ENCODE data around the gene HSPBP1.

Gene HSPBP1

GRCh38 chr19:55276720-55277430 lies 3.0 kb downstream of the HSPBP1 start:
- no peak for DNase-seq

GRCh38 chr19:55275851-55276719 lies 3.8 kb downstream of the HSPBP1 start:
- DNase-seq = no peak

DNA sequence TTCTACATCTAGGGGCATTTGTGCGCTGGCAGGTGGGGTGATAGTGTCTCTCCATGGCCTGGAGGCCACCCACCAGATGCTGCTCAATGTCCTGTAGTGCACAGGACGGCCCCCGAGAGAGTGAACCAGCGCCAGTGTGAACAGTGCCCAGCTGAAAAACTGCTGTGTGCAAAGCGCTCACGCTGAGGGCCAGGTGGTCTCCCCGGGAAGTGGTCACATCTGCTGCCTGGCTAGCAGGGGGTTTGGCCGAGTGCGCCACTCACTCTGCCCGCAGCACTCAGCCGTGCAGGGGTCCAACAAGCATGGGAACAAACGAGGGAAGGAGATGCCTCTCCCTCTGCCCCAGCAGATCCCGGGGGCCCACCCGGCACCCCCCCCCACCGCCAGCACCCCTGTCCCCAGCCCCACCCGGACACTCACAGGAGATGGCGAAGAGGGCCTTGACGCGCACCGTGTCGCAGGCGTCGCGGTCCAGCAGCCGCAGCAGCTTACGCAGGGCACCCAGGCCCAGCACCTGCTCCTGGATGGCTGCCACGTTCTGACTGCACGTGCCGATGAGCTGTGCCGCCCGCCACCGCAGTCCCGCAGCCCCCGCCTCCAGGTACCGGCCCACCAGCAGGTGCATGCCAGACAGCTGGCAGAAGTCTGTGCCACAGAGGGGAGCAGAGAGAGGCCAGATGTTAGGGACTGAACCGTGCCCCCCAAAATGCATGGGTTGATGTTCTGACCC lies 5.8 kb downstream of the HSPBP1 start:
- no peak for DNase-seq

- DNase-seq = no peak
Observed at GRCh38 chr19:55272142-55272541, 7.8 kb downstream of the HSPBP1 start.

GRCh38 chr19:55270172-55270942 lies 9.6 kb downstream of the HSPBP1 start:
- DNase-seq = no peak

DNA sequence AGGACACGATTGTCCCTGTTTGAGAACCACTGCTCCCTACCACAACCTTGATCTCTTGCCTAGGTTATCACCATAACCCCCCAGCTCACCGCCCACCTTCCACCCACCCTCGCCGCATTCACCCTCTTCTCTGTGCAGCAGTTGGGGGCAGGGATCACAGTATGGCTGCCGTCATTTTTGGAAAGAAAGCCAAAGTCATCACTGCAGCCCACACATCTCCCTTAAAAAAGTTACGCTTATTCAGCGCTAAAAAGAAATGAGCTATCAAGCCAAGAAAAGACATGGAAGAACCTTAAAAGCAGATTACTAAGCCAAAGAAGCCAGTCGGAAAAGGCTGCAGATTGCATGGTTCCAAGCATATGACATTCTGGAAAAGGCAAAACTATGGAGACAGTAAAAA lies 10.6 kb downstream of the HSPBP1 start:
- DNase-seq = no peak

DNA sequence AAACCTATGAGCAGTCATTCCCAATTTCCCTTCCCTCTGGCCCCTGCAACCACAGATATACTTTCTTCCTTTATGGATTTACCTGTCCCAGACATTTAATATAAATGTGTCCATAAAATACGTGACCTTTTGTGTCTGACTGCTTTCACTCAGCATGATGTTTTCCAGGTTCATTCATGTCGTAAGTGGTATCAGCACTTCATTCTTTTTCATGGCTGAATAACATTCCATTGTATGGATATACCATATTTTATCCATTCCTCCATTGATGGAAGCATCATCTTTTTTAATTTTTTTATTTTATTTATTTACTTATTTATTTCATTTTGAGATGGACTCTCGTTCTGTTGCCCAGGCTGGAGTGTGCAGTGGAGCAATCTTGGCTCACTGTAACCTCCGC lies 13.1 kb downstream of the HSPBP1 start:
- no peak for DNase-seq

DNA sequence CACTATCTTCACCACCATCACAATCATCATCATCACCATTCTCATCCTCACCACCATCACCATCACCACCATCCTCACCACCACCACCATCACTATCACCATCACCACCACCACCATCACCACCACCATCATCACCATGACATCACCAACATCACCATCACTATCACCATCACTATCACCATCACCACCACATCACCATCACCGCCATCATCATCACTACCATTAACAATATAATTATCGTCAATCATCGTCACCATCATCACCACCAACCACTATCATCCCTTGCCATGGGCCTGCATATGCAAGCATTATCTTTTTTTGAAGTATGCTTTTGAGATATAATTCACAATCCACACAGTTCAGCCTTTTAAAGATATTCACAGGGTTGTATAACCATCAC lies 13.5 kb downstream of the HSPBP1 start:
- no peak for DNase-seq

GRCh38 chr19:55265723-55266386 lies 14.1 kb downstream of the HSPBP1 start:
- DNase-seq = no peak

DNA sequence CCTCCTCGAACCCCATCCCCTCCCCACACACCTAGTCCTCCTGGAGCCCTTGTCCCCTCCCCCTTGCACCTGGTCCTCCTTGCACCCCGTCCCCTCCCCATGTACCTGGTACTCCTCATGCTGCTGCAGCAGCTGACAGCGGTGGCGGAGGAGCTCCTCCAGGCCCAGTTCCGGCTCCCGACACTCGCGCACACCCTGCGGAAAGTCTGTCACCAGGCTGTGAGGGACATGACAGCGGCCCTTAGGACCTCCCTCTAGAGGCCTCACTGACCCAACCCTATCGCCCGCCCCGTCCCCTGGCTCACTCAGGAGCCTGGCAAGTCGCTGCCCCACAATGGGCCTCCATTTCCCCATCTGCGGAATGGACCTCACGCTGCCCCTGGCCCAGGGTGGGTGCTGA lies 14.7 kb downstream of the HSPBP1 start:
- DNase-seq = no peak

GRCh38 chr19:55264531-55264930 lies 15.4 kb downstream of the HSPBP1 start:
- no peak for DNase-seq

DNA sequence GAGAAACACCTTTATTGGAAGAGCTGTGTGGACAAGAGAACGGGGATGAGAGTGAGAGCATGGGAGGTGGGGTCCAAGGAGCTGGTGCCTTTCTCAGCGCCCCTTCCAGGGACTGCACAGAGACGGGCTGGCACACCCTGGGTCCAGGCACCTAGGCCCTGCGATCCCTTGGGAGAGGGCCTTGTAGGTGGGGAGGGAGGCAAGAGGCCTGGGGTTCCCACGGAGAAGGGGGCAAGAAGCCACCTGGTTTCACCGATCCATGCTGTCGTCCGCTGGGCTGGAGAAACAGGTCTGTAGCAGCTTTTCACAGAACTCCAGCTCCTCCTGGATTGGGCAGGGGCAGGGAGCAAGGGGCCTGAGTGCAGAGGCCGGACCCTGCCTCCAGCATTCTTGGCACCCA lies 17.6 kb downstream of the HSPBP1 start:
- no peak for DNase-seq

DNA sequence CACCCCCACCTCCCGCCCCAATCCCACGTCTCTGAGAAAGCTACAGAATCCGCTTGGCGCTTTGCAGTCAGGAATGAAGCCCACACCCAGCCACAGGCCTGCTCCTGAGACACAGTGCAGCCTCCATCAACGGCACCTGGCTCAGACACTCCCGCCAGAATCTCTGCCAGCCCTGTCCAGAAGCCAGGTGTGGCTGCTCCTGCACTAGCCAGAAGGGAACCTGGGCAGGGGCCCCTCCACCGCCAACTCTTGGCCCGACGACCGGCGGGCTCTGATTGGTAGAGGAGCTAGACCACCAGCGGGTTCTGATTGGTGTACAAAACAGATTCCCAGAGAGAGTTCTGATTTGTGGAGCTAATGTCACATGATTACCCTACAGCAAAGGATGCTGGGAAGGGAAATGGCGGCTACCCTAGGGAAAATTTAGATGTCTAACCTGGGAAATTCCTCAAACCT lies 18.2 kb downstream of the HSPBP1 start:
- no peak for DNase-seq

GRCh38 chr19:55259540-55260210 lies 20.2 kb downstream of the HSPBP1 start:
- DNase-seq = no peak

- DNase-seq = peak; percentile 98
Observed at GRCh38 chr19:55258828-55259539, 20.9 kb downstream of the HSPBP1 start, which contains the start of gene PPP6R1. Gene PPP6R1, minus strand, starts transcription at chr19:55259017. Its CDS starts 11,914 bp downstream, at chr19:55247103.

- DNase-seq = no peak
Observed at GRCh38 chr19:55258476-55258827, 21.5 kb downstream of the HSPBP1 start.

DNA sequence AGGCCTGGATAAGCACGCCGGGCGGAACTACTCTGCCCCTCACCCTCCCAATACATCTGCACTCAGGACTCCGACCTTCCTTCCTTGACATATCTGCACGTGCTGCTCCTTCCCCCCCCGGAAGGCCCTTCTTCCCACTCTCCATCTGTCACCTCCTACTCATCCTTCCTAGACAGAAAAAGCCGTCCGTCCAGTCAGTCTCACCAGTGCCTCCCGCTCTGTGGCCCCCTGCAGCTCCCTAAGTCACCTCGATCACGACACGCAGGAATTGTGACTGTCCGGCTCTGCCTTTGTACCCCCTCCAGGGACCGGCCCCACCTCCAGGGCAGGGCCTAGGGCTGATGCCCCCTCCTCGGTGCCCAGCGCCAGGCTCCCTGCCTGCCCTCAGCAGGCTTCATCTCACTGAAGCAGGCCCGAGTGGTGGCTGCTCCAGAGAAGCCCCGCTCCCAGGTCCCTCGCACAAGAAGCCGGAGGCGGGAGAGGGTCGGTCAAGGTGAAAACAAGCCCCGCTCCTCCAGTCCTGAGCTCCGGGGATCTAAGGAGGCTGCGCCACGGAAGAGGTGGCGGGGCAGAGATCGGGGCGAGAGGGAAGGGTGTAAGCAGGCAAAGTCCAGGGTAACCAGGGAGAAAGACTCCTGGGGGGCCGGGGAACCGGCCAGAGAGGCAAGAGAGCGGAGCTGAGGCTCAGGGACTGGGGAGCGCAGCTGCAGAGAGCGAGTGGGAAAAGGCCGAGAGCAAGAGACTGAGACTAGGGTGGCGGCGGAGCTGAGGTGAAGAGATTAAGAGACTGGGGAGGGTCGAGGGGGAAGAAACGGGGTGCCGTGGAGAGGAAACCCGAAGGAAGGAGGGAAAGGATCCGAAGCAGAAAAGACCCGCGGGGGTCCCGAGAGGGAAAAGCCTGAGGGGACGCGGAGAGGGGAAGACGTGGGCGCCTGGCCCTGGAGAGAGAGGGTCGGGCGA lies 22.2 kb downstream of the HSPBP1 start:
- peak; percentile 50 for DNase-seq

DNA sequence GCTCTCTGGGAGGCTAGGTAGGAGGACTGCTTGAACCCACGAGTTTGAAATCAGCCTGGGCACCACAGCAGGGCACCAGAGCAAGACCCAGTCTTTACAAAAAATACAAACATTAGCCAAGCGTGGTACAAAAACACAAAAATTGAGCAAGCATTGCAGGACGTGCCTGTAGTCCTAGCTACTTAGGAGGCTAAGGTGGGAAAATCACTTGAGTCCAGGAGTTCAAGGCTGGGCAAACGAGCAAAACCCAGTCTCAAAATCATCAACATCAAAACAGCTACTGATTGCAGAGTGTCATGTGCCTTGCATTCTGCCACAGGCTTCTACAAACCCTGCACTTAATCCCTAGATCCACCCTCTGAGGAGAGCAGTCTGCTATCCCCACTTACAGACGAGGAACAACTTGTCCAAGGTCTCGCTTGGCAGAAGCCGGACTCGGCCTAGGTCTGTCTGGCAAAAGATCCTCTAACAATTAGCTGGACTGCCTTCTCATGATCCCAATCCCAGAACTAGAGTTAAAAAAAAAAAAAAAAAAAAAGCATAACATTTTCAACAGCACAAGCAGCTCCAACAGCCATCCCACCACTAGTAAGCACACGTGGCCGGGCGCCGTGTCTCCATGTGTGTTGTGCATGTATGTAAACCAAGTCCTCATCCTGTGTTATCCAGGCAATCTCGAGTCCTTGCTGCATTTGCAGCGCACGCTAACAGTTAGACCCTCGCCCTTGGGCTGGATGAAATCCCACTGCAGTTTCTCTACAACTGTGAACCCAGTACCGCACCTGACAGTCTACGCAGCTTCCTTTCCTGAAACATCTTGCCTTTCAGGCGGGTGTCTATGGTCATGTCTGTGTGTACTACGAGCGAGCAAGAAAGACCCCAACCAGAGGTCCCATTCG lies 23.1 kb downstream of the HSPBP1 start:
- no peak for DNase-seq
